ENCODE results near the gene ILF2. TPM values are rescaled to one million over a fixed set of nuclear protein-coding genes. Genes with fewer than 3 reads are reported as not detected.
"Not testable (repeated sequence)": the region's sequence is repeated elsewhere in the genome, so short reads cannot be mapped to it uniquely, and the experiment has no call there.

The ILF2 gene
- total and polyA plus RNA-seq, 9 donors: 158 to 217 (median 179) TPM

DNA sequence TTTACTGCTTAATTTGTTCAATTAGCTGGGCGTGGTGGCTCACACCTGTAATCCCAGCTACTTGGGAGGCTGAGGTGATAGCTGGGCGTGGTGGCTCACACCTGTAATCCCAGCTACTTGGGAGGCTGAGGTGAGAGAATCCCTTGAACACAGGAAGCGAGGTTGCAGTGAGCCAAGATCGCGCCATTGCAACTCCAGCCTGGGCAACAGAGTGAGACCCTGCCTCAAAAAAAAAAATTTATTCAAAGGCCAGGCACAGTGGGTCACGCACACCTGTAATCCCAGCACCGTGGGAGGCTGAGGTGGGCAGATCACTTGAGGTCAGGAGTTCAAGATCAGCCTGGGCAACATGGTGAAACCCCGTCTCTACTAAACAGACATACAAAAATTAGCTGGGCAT lies 2.1 kb downstream of the ILF2 start:
- not testable (repeated sequence) for DNase-seq; H3K27ac ChIP-seq (ENCODE audit: low read length); H3K27me3 ChIP-seq (ENCODE audit: control insufficient read depth, insufficient read depth, low read length); H3K4me3 ChIP-seq (ENCODE audit: low read length); H3K9me3 ChIP-seq (replicated peaks; ENCODE audit: control insufficient read depth, low read depth, low read length)
- H3K4me1 ChIP-seq (ENCODE audit: control insufficient read depth, insufficient read depth, low read length): peaks cover 11% of the 10 kb centered on the region
- 100% methylated on average over 4 of the region's 8 CpGs for WGBS (ENCODE audit: insufficient coverage)
- peaks cover 56% of the 10 kb centered on the region for H3K36me3 ChIP-seq (ENCODE audit: control insufficient read depth, insufficient read depth, low read length)

DNA sequence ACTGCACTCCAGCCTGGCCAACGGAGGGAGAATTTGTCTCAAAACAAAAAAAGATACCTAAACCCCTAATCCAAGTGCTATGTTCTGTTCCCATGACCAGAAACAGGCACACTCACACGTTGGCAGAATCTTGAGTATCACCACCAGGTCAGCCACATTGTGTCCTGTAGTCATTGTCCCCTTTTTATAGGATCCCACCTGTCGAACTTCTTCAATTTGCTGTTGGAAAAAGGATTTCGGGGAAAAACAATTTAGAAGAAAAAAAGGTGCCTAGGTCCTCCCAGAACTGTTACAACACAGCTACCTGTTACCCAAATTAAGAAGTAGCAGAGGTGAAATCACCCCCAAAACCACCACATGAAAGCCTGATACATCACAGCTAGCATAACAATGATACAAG lies 3.4 kb downstream of the ILF2 start:
- DNase-seq: no peak
- Histone ChIP-seq H3K27ac (ENCODE audit: low read length) (no peak overlapping the region), H3K27me3 (ENCODE audit: control insufficient read depth, insufficient read depth, low read length) (no peaks in the 10 kb centered on the region), H3K4me1 (ENCODE audit: control insufficient read depth, insufficient read depth, low read length) (peaks cover 11% of the 10 kb centered on the region), H3K36me3 (ENCODE audit: control insufficient read depth, insufficient read depth, low read length) (peaks cover 67% of the 10 kb centered on the region), H3K9me3 (replicated peaks; ENCODE audit: control insufficient read depth, low read depth, low read length) (no peaks in the 10 kb centered on the region), H3K4me3 (ENCODE audit: low read length) (no peak overlapping the region)
- 100% methylated on average over 1 of the region's 4 CpGs for WGBS (ENCODE audit: insufficient coverage)

DNA sequence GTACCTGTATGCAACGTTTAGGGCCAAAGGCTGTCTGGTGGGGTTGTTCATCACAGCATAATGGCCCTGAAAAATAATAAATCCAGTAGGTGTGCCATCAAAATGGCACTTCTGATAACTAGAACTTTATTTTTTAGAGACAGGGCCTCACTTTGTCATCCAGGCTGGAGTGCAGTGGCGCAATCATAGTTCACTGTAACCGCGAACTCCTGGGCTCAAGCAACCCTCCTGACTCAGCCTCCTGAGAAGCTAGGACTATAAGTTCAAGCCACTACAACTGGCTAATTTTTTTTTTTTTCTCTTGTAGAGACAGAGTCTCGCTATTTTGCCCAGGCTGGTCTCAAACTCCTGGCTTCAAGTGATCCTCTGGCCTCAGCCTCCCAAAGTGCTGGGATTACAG lies 7.6 kb downstream of the ILF2 start:
- H3K9me3 ChIP-seq (replicated peaks; ENCODE audit: control insufficient read depth, low read depth, low read length): no peaks in the 10 kb centered on the region
- peaks cover 10% of the 10 kb centered on the region for H3K4me1 ChIP-seq (ENCODE audit: control insufficient read depth, insufficient read depth, low read length)
- 95% methylated on average over 4 of the region's 5 CpGs for WGBS (ENCODE audit: insufficient coverage)
- peaks cover 67% of the 10 kb centered on the region for H3K36me3 ChIP-seq (ENCODE audit: control insufficient read depth, insufficient read depth, low read length)
- H3K27ac ChIP-seq (ENCODE audit: low read length): no peak overlapping the region
- no peak for DNase-seq
- H3K27me3 ChIP-seq (ENCODE audit: control insufficient read depth, insufficient read depth, low read length): no peaks in the 10 kb centered on the region
- H3K4me3 ChIP-seq (ENCODE audit: low read length): no peak overlapping the region

DNA sequence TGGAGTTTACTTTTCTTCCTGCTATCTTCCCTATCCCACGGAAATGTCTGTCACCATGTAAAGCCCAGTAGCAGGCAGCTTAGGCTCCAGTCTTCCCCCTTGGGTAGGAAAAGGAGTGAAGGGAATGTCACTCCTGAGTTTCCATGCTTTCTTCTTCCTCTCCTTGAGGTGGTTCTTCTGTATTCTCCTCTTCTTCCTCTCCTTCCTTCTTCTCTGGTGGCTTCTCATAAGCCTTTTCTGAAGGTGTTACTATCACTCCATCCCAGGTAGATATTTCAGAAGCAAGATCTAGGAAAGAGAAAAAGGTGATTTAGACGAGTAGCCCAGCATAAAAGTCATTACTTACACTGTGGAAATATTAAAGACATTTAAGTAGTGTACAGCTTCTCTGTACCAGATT lies 8.5 kb downstream of the ILF2 start:
- H3K4me3 ChIP-seq (ENCODE audit: low read length): no peak overlapping the region
- peaks cover 12% of the 10 kb centered on the region for H3K4me1 ChIP-seq (ENCODE audit: control insufficient read depth, insufficient read depth, low read length)
- H3K36me3 ChIP-seq (ENCODE audit: control insufficient read depth, insufficient read depth, low read length): peaks cover 60% of the 10 kb centered on the region
- DNase-seq: no peak
- WGBS (ENCODE audit: insufficient coverage): no CpG with 5 or more reads among the region's 2 CpGs
- H3K9me3 ChIP-seq (replicated peaks; ENCODE audit: control insufficient read depth, low read depth, low read length): no peaks in the 10 kb centered on the region
- no peak overlapping the region for H3K27ac ChIP-seq (ENCODE audit: low read length)
- no peaks in the 10 kb centered on the region for H3K27me3 ChIP-seq (ENCODE audit: control insufficient read depth, insufficient read depth, low read length)

DNA sequence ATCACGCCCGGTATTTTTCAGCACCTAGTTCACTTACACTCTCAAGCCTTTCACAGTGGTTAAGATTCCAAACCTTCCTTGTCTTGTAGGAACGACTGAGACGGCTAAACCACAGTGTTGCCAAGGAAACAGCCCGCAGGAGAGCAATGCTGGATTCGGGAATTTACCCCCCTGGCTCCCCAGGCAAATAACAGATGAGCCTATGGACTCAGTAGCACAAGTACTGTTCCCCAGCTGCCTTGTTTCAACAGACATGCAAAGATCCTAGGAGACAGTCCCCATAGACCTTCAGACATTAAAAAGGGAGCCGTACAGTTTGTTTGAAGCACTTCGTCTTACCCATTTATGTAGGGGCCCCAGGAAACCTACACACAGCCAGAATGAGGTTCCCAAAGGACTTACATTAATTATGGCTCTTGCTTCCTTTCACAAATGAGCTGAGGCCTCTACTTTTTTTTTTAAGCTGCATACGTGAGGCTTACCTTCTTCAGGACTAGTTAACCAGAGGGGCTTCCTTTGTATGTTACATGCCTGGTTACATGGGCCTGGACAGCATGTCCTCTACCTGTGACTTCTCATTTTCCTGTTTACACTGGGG lies 9.6 kb downstream of the ILF2 start:
- no peaks in the 10 kb centered on the region for H3K27me3 ChIP-seq (ENCODE audit: control insufficient read depth, insufficient read depth, low read length)
- H3K4me1 ChIP-seq (ENCODE audit: control insufficient read depth, insufficient read depth, low read length): peaks cover 12% of the 10 kb centered on the region
- WGBS (ENCODE audit: insufficient coverage): 34% methylated on average over 6 of the region's 9 CpGs
- no peak overlapping the region for H3K27ac ChIP-seq (ENCODE audit: low read length)
- H3K9me3 ChIP-seq (replicated peaks; ENCODE audit: control insufficient read depth, low read depth, low read length): no peaks in the 10 kb centered on the region
- H3K36me3 ChIP-seq (ENCODE audit: control insufficient read depth, insufficient read depth, low read length): peaks cover 50% of the 10 kb centered on the region
- no peak for DNase-seq
- no peak overlapping the region for H3K4me3 ChIP-seq (ENCODE audit: low read length)

DNA sequence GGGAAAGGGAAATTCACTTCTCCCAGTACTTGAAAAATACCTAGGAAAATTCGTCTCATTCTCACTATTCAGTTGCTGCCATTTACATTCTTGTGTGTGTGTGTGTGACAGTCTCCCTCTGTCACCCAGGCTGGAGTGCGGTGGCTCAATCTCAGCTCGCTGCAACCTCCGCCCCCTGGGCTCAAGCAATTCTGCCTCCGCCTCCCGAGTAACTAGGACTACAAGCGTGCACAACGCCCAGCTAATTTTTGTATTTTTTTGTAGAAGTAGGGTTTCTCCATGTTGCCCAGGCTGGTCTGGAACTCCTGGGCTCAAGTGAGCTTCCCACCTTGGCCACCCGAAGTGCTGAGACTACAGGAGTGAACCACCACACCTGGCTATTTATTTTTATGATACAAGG lies 11.1 kb downstream of the ILF2 start:
- no peak for DNase-seq
- Histone ChIP-seq H3K4me1 (ENCODE audit: control insufficient read depth, insufficient read depth, low read length) (peaks cover 12% of the 10 kb centered on the region), H3K36me3 (ENCODE audit: control insufficient read depth, insufficient read depth, low read length) (peaks cover 35% of the 10 kb centered on the region), H3K27ac (ENCODE audit: low read length) (no peak overlapping the region), H3K9me3 (replicated peaks; ENCODE audit: control insufficient read depth, low read depth, low read length) (no peaks in the 10 kb centered on the region), H3K4me3 (ENCODE audit: low read length) (peak overlapping the region; percentile 93), H3K27me3 (ENCODE audit: control insufficient read depth, insufficient read depth, low read length) (no peaks in the 10 kb centered on the region)
- WGBS (ENCODE audit: insufficient coverage): 100% methylated on average over 1 of the region's 9 CpGs

DNA sequence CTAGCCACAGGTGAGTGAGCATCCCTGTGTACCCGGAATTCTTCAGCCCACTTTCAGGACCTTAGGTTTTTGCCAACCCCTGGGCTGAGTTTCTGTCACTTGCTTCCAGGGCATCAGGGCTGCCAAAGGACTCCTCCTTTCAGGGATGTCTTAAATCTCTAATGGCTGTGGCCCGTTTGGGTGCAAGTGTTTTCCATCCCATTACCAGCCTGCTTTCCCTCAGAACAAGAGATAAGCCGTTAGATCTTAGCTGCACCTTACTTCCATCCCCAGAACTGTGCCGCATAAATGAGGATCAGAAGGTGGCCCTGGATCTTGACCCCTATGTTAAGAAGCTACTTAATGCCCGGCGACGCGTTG lies 11.6 kb downstream of the ILF2 start:
- Histone ChIP-seq H3K27ac (ENCODE audit: low read length) (peak overlapping the region; percentile 95), H3K36me3 (ENCODE audit: control insufficient read depth, insufficient read depth, low read length) (peaks cover 30% of the 10 kb centered on the region), H3K4me3 (ENCODE audit: low read length) (peak overlapping the region; percentile 93), H3K4me1 (ENCODE audit: control insufficient read depth, insufficient read depth, low read length) (peaks cover 12% of the 10 kb centered on the region), H3K27me3 (ENCODE audit: control insufficient read depth, insufficient read depth, low read length) (no peaks in the 10 kb centered on the region), H3K9me3 (replicated peaks; ENCODE audit: control insufficient read depth, low read depth, low read length) (no peaks in the 10 kb centered on the region)
- DNase-seq: no peak
- WGBS (ENCODE audit: insufficient coverage): 0% methylated on average over 1 of the region's 8 CpGs

DNA sequence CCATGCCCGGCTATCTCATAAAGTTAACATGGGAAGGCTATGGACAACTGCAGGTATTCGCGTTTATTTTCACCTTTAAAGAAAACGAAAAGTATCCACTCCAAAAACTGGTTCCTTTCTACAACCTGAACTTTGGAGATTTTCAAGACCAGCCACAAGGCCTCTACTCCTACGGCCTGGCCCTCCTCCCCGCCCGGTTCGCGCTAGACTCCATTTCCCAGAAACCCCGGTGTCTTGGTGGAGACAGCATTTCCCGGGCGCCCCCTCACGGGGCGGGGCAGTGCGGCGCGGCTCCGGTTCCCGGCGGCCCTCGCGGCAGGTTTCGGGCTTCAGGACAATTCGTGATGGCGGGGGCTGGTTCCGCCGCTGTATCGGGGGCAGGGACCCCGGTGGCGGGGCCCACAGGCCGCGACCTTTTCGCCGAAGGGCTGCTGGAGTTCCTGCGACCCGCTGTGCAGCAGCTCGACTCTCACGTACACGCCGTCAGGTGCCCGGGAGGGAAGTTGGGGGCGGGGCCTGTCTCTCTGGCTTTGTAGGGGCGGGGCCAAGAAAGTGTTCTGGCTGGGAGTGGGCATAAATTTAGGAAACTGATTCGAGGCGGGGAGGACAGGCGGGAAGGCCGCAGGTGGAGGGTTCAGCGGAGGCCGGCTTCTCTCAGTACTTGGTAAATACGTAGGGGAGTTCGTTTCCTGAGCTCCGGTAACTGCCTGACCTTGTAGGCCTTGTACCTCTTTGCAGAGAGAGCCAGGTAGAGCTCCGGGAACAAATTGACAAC lies 12.2 kb downstream of the ILF2 start, which contains the start of gene SNAPIN:
Gene SNAPIN, plus strand, starts transcription at position 304 of the 775 bp plus-strand sequence. Its CDS starts 41 bp downstream, at position 345.
- peak within 1 kb of the TSS; percentile 95 for H3K27ac ChIP-seq (ENCODE audit: low read length)
- no peaks in the 10 kb centered on the region for H3K9me3 ChIP-seq (replicated peaks; ENCODE audit: control insufficient read depth, low read depth, low read length)
- no peaks in the 10 kb centered on the region for H3K27me3 ChIP-seq (ENCODE audit: control insufficient read depth, insufficient read depth, low read length)
- peaks cover 27% of the 10 kb centered on the region for H3K36me3 ChIP-seq (ENCODE audit: control insufficient read depth, insufficient read depth, low read length)
- H3K4me1 ChIP-seq (ENCODE audit: control insufficient read depth, insufficient read depth, low read length): peaks cover 12% of the 10 kb centered on the region
- H3K4me3 ChIP-seq (ENCODE audit: low read length): peak within 1 kb of the TSS; percentile 93
- peak; percentile 98 for DNase-seq
- under 1% methylated on average over 52 of the region's 53 CpGs for WGBS (ENCODE audit: insufficient coverage)

DNA sequence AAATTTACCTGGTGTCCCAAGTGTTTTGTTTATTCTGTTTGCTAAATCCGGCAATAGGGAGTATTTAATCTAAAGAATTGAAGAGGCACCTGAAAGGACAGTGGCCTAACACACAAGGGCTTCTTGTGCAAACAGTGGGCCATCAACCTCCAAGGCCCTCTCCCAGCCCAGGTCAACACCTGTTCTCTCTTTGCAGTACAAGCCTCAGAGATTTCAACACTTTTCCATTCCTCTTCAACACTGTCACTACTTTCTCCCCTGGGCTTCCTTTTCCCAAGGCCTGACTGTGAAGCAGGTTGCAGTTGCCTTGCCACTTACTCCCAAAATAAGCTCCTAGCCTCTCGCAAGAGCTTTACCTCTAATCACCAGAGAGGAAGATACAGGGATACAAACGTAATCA lies 15.5 kb downstream of the ILF2 start:
- WGBS (ENCODE audit: insufficient coverage): no CpG with 5 or more reads among the region's 3 CpGs
- H3K27ac ChIP-seq (ENCODE audit: low read length): no peak overlapping the region
- no peak for DNase-seq
- H3K36me3 ChIP-seq (ENCODE audit: control insufficient read depth, insufficient read depth, low read length): no peaks in the 10 kb centered on the region
- no peaks in the 10 kb centered on the region for H3K9me3 ChIP-seq (replicated peaks; ENCODE audit: control insufficient read depth, low read depth, low read length)
- no peaks in the 10 kb centered on the region for H3K27me3 ChIP-seq (ENCODE audit: control insufficient read depth, insufficient read depth, low read length)
- no peak overlapping the region for H3K4me3 ChIP-seq (ENCODE audit: low read length)
- H3K4me1 ChIP-seq (ENCODE audit: control insufficient read depth, insufficient read depth, low read length): peaks cover 19% of the 10 kb centered on the region

DNA sequence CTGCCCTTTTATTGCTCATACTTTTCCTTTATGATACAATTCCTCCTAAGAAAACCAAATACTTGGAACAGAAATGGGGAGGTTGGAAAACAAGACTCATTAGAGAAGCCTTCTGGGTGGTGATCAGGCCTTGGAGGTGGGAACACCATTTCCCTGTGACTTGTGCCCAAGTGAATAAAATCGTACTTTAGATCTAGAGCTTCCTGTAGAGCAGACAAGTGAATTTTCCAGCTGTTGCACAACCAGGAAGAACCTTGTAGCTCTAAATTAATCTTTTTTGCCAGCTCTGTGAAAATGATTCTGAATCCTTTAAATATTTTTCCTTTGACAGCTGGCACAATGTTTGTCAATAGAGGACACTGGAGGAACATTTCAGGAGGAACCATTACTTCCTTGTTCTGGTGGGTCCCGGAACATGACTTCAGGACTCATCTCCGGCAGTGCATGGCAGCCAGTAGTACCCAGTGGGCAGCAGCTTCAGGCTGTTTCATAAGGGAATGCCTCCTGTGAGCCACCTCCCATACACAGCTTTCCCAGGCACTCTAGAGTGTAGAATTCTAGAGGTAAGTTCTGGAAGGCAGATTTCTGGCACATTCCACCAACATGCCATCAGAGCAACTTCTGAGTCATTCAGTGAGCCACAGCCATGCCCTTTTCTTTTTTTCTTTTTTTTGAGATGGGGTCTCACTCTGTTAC lies 17.8 kb downstream of the ILF2 start:
- no peaks in the 10 kb centered on the region for H3K27me3 ChIP-seq (ENCODE audit: control insufficient read depth, insufficient read depth, low read length)
- H3K4me3 ChIP-seq (ENCODE audit: low read length): no peak overlapping the region
- H3K4me1 ChIP-seq (ENCODE audit: control insufficient read depth, insufficient read depth, low read length): peaks cover 26% of the 10 kb centered on the region
- no peaks in the 10 kb centered on the region for H3K9me3 ChIP-seq (replicated peaks; ENCODE audit: control insufficient read depth, low read depth, low read length)
- H3K36me3 ChIP-seq (ENCODE audit: control insufficient read depth, insufficient read depth, low read length): no peaks in the 10 kb centered on the region
- peak; percentile 54 for DNase-seq
- H3K27ac ChIP-seq (ENCODE audit: low read length): peak overlapping the region; percentile 42
- WGBS (ENCODE audit: insufficient coverage): 44% methylated on average over 3 of the region's 3 CpGs

All from muscle of leg (tissue), 11 donors.